H9 (cell line): ENCODE measurements around the gene GRID1. TPM values are rescaled to one million over a fixed set of nuclear protein-coding genes. Genes with fewer than 3 reads are reported as not detected.

Experiments
- DNase-seq: peaks from one replicate; pipeline ENCODE4 v3.0.0-alpha.2; 2017
- H2AFZ ChIP-seq: one replicate; pipeline ENCODE4 v1.6.1; 2013; ENCODE audit warnings: mild to moderate bottlenecking, low read length, control low read depth, moderate library complexity
- H2AK5ac ChIP-seq: 2 replicates; pipeline ENCODE4 v1.6.1; 2013; ENCODE audit warnings: low read length, control low read depth, mixed read lengths; ENCODE audit not compliant: insufficient read length
- H2BK120ac ChIP-seq: one replicate; pipeline ENCODE4 v1.6.1; 2013; ENCODE audit warnings: low read depth, mild to moderate bottlenecking, low read length, control low read depth, inconsistent platforms; ENCODE audit not compliant: poor library complexity, severe bottlenecking
- H2BK12ac ChIP-seq: 2 replicates; pipeline ENCODE4 v1.6.1; 2013; ENCODE audit warnings: low read length, control low read depth, mixed read lengths, low read depth; ENCODE audit not compliant: insufficient read length
- H2BK15ac ChIP-seq: 2 replicates; pipeline ENCODE4 v1.6.1; 2013; ENCODE audit warnings: low read depth, low read length, control low read depth
- H2BK20ac ChIP-seq: one replicate; pipeline ENCODE4 v1.6.1; 2013; ENCODE audit warnings: low read depth, mild to moderate bottlenecking, low read length, control low read depth, inconsistent platforms; ENCODE audit not compliant: poor library complexity, severe bottlenecking
- H2BK5ac ChIP-seq: 2 replicates; pipeline ENCODE4 v1.6.1; 2013; ENCODE audit warnings: low read length, control low read depth, mixed read lengths; ENCODE audit not compliant: insufficient read length
- H3K14ac ChIP-seq: 2 replicates; pipeline ENCODE4 v1.6.1; 2013; ENCODE audit warnings: low read length, control low read depth; ENCODE audit not compliant: insufficient read depth
- H3K18ac ChIP-seq: 2 replicates; pipeline ENCODE4 v1.6.1; 2013; ENCODE audit warnings: low read depth, mild to moderate bottlenecking, mixed read lengths, low read length, control low read depth; ENCODE audit not compliant: insufficient read length
- H3K23ac ChIP-seq: 2 replicates; pipeline ENCODE4 v1.6.1; 2013; ENCODE audit warnings: low read length, control low read depth, mixed read lengths, low read depth; ENCODE audit not compliant: insufficient read length
- H3K23me2 ChIP-seq: 2 replicates; pipeline ENCODE4 v1.6.1; 2013; ENCODE audit warnings: low read depth, mild to moderate bottlenecking, mixed read lengths, low read length, control low read depth; ENCODE audit not compliant: insufficient read length, poor library complexity, severe bottlenecking
- H3K27ac ChIP-seq: 2 replicates; pipeline ENCODE4 v1.5.1; 2013; ENCODE audit warnings: low read length, control low read depth, mixed read lengths, low read depth; ENCODE audit not compliant: insufficient read length
- H3K27me3 ChIP-seq: 2 replicates; pipeline ENCODE4 v1.6.1; 2013; ENCODE audit warnings: low read length, control low read depth, inconsistent platforms; ENCODE audit not compliant: insufficient read depth
- H3K4ac ChIP-seq: 2 replicates; pipeline ENCODE4 v1.6.1; 2013; ENCODE audit warnings: low read depth, mild to moderate bottlenecking, control low read depth, inconsistent platforms, low read length, moderate library complexity
- H3K4me1 ChIP-seq: 2 replicates; pipeline ENCODE4 v1.6.1; 2013; ENCODE audit warnings: low read length, control low read depth, inconsistent platforms; ENCODE audit not compliant: insufficient read depth
- H3K4me2 ChIP-seq: 2 replicates; pipeline ENCODE4 v1.6.1; 2013; ENCODE audit warnings: low read length, control low read depth, mixed read lengths; ENCODE audit not compliant: insufficient read length, insufficient read depth
- H3K56ac ChIP-seq: 2 replicates; pipeline ENCODE4 v1.6.1; 2013; ENCODE audit warnings: low read depth, mild to moderate bottlenecking, mixed read lengths, low read length, control low read depth; ENCODE audit not compliant: insufficient read length
- H3K79me1 ChIP-seq: 2 replicates; pipeline ENCODE4 v1.6.1; 2013; ENCODE audit warnings: low read depth, mild to moderate bottlenecking, moderate library complexity, low read length, control low read depth, inconsistent platforms; ENCODE audit not compliant: insufficient read depth, poor library complexity, severe bottlenecking
- H3K79me2 ChIP-seq: 2 replicates; pipeline ENCODE4 v1.6.1; 2013; ENCODE audit warnings: low read length, control low read depth, inconsistent platforms; ENCODE audit not compliant: insufficient read depth
- H3K9ac ChIP-seq: 2 replicates; pipeline ENCODE4 v1.6.1; 2013; ENCODE audit warnings: low read length, control low read depth, mixed read lengths; ENCODE audit not compliant: insufficient read length; ENCODE audit errors: extremely low read depth
- H3K9me3 ChIP-seq: one replicate; pipeline ENCODE4 v1.6.1; 2013; ENCODE audit warnings: low read depth, low read length, inconsistent platforms; ENCODE audit not compliant: control insufficient read depth
- H3T11ph ChIP-seq: one replicate; pipeline ENCODE4 v1.6.1; 2013; ENCODE audit warnings: mild to moderate bottlenecking, low read length, control low read depth, inconsistent platforms
- H4K20me1 ChIP-seq: one replicate; pipeline ENCODE4 v1.6.1; 2013; ENCODE audit not compliant: control insufficient read depth, insufficient read length, insufficient read depth
- H4K5ac ChIP-seq: 2 replicates; pipeline ENCODE4 v1.6.1; 2013; ENCODE audit warnings: low read depth, mild to moderate bottlenecking, mixed read lengths, low read length, control low read depth; ENCODE audit not compliant: insufficient read length
- H4K8ac ChIP-seq: replicated peaks from 2 replicates; pipeline ENCODE4 v1.6.1; 2013; ENCODE audit warnings: low read length, control low read depth, mixed read lengths, low read depth; ENCODE audit not compliant: insufficient read length
- H4K91ac ChIP-seq: 2 replicates; pipeline ENCODE4 v1.6.1; 2013; ENCODE audit warnings: low read depth, mild to moderate bottlenecking, moderate library complexity, mixed read lengths, low read length, control low read depth; ENCODE audit not compliant: insufficient read length
- H3K27ac Mint-ChIP-seq, 3 experiments: 2 replicates in 2 of 3; 3 replicates in 1 of 3; pipeline ENCODE4 v1.8.0; 2020 to 2021; ENCODE audit warnings: mixed read lengths in 3 of 3, mild to moderate bottlenecking in 1 of 3, moderate library complexity in 1 of 3
- H3K27me3 Mint-ChIP-seq: 2 replicates; pipeline ENCODE4 v1.8.0; 2021; ENCODE audit warnings: low read depth, mild to moderate bottlenecking, moderate library complexity, mixed read lengths
- H3K36me3 Mint-ChIP-seq, 3 experiments: 2 replicates in 2 of 3; 3 replicates in 1 of 3; pipeline ENCODE4 v1.8.0; 2020 to 2021; ENCODE audit warnings: low read depth in 3 of 3, mixed read lengths in 3 of 3; ENCODE audit not compliant: insufficient read depth in 1 of 3
- H3K4me1 Mint-ChIP-seq, 2 experiments: 2 replicates each; pipeline ENCODE4 v1.8.0; 2020; ENCODE audit warnings: mixed read lengths in 2 of 2
- H3K4me3 Mint-ChIP-seq, 2 experiments: 2 replicates in 1 of 2; 3 replicates in 1 of 2; pipeline ENCODE4 v1.8.0; 2020 to 2021; ENCODE audit warnings: mild to moderate bottlenecking in 2 of 2, mixed read lengths in 2 of 2, moderate library complexity in 1 of 2
- H3K9me3 Mint-ChIP-seq, 2 experiments: 2 replicates in 1 of 2; 3 replicates in 1 of 2; pipeline ENCODE4 v1.8.0; 2020; ENCODE audit warnings: mild to moderate bottlenecking in 2 of 2, mixed read lengths in 2 of 2, moderate library complexity in 1 of 2
- CTCF ChIP-seq: fragments of 200-600 bp; sonication (generic); conservative IDR thresholded peaks from 3 replicates; pipeline ENCODE4 v1.8.0; 2021; ENCODE audit warnings: antibody characterized with exemption, mild to moderate bottlenecking
- WGBS: extraction: QIAGEN DNeasy Blood & Tissue Kit; methylation state at CpG from one replicate; pipeline ENCODE4 v1.1.7; 2013; ENCODE audit warnings: missing lambda C conversion rate, low lambda C conversion rate, mixed read lengths; ENCODE audit not compliant: insufficient read length; ENCODE audit errors: extremely low coverage; 5-methylcytosine and 5-hydroxymethylcytosine counted together
- total RNA-seq: library from RNA; stranded (reverse); gene quantifications from 2 replicates; pipeline ENCODE4 v1.2.1, GENCODE V29; 2021

The GRID1 gene
- total RNA-seq, 1 experiment from 2014 or later: 0.35 TPM

- no peak overlapping the region for H2AFZ ChIP-seq
- H2BK12ac ChIP-seq: no peak overlapping the region
- H2BK20ac ChIP-seq: no peak overlapping the region
- H3K4me1 ChIP-seq: peaks cover 3% of the 10 kb centered on the region; the same call in 1 of the 2 replicates
- H4K20me1 ChIP-seq: no peaks in the 10 kb centered on the region
- no peak overlapping the region for H2AK5ac ChIP-seq
- Mint-ChIP-seq H3K4me1 (peaks cover 11 to 17% of the 10 kb centered on the region in 2 experiments), H3K36me3 (no peaks in the 10 kb centered on the region), H3K9me3 (no peaks in the 10 kb centered on the region), H3K27ac (peak overlapping the region in 1 of 3 experiments; percentile 26; a peak in 2 of 7 replicates), H3K4me3 (no peak overlapping the region; a peak in 1 of 5 replicates), H3K27me3 (no peaks in the 10 kb centered on the region; the same call in 1 of the 2 replicates)
- H3K79me1 ChIP-seq: no peaks in the 10 kb centered on the region
- H3T11ph ChIP-seq: no peak overlapping the region
- H3K79me2 ChIP-seq: no peaks in the 10 kb centered on the region
- no peak for TF ChIP-seq CTCF
- WGBS: no CpG with 5 or more reads among the region's 4 CpGs
- no peak overlapping the region for H3K4me2 ChIP-seq
- H4K5ac ChIP-seq: no peak overlapping the region
- no peak overlapping the region for H4K91ac ChIP-seq
- H2BK15ac ChIP-seq: no peak overlapping the region
- H3K9ac ChIP-seq: no peak overlapping the region
- no peak overlapping the region for H4K8ac ChIP-seq
- H2BK5ac ChIP-seq: no peak overlapping the region
- no peak overlapping the region for H2BK120ac ChIP-seq
- H3K4ac ChIP-seq: no peak overlapping the region
- no peaks in the 10 kb centered on the region for H3K27me3 ChIP-seq
- no peak overlapping the region for H3K27ac ChIP-seq
- H3K14ac ChIP-seq: no peak overlapping the region
- H3K23ac ChIP-seq: no peak overlapping the region
- H3K9me3 ChIP-seq: no peaks in the 10 kb centered on the region
- DNase-seq: no peak
- H3K23me2 ChIP-seq: no peaks in the 10 kb centered on the region
- no peak overlapping the region for H3K18ac ChIP-seq
- no peak overlapping the region for H3K56ac ChIP-seq
Measured at GRCh38 chr10:85919491-85920021, 447.0 kb downstream of the GRID1 start.
